SHP77 treated with DMSO at 0.1 percent for 48 hours (cell line): ENCODE measurements around the gene C1orf115.
"Not testable (repeated sequence)": the region's sequence is repeated elsewhere in the genome, so short reads cannot be mapped to it uniquely, and the experiment has no call there.

Experiments
- DNase-seq: peaks from one replicate; lab custom pipeline; 2025; lab: John Stamatoyannopoulos, UW

Gene C1orf115

GRCh38 chr1:220694866-220695382, 4.8 kb downstream of the C1orf115 start:
- DNase-seq: no peak

- no peak for DNase-seq
Observed at GRCh38 chr1:220695426-220695825, 5.3 kb downstream of the C1orf115 start.

- no peak for DNase-seq
Observed at GRCh38 chr1:220696226-220696862, 6.2 kb downstream of the C1orf115 start.

- no peak for DNase-seq
Observed at GRCh38 chr1:220696863-220697231, 6.7 kb downstream of the C1orf115 start.

GRCh38 chr1:220697326-220697725, 7.2 kb downstream of the C1orf115 start:
- no peak for DNase-seq

- no peak for DNase-seq
Observed at GRCh38 chr1:220698607-220699016, 8.4 kb downstream of the C1orf115 start.

GRCh38 chr1:220699044-220699443, 8.9 kb downstream of the C1orf115 start:
- DNase-seq: no peak

- no peak for DNase-seq
Observed at GRCh38 chr1:220700556-220701179, 10.5 kb downstream of the C1orf115 start.

GRCh38 chr1:220701974-220702373, 11.8 kb downstream of the C1orf115 start:
- no peak for DNase-seq

GRCh38 chr1:220702733-220703270, 12.6 kb downstream of the C1orf115 start:
- DNase-seq: no peak

- DNase-seq: no peak
Observed at GRCh38 chr1:220703305-220703704, 13.1 kb downstream of the C1orf115 start.

- no peak for DNase-seq
Observed at GRCh38 chr1:220705782-220706181, 15.6 kb downstream of the C1orf115 start.

GRCh38 chr1:220706480-220706879, 16.3 kb downstream of the C1orf115 start:
- DNase-seq: no peak

- DNase-seq: no peak
Observed at GRCh38 chr1:220707160-220707559, 17.0 kb downstream of the C1orf115 start.

GRCh38 chr1:220708244-220708643, 18.1 kb downstream of the C1orf115 start:
- DNase-seq: no peak

GRCh38 chr1:220708936-220709801, 19.0 kb downstream of the C1orf115 start:
- DNase-seq: no peak

GRCh38 chr1:220710333-220710732, 20.2 kb downstream of the C1orf115 start:
- no peak for DNase-seq

GRCh38 chr1:220711056-220711809, 21.1 kb downstream of the C1orf115 start:
- DNase-seq: no peak

GRCh38 chr1:220715986-220716385, 25.8 kb downstream of the C1orf115 start:
- DNase-seq: not testable (repeated sequence)

- DNase-seq: no peak
Observed at GRCh38 chr1:220717800-220718640, 27.9 kb downstream of the C1orf115 start.

GRCh38 chr1:220721266-220721665, 31.1 kb downstream of the C1orf115 start:
- DNase-seq: not testable (repeated sequence)
